ENCODE measurements around the gene NUDCD2.

DNA sequence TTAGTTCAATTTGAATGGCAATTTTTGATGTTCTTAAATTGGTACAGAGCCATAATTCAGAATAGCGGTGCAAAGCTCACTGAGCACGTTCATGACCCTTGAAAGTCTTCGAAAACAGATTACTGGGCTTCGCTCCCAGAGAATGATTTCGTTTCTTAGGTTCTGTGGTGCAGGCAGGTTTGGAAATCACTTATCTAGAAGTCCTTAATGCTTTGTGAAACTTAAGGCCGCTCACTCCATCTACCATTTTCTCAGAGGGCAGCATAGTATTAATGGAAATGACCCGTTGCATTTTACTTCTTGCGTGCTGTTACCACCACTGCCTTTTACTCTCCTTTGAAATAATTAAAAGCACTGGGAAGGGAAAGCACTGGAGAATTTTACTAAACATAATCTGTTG is 42.6 kb upstream of the NUDCD2 start:
- TF ChIP-seq FOXP1 (CRISPR knock-in tag; IDR thresholded peaks at IDR 0.05) = no peak
- no peak for TF ChIP-seq POLR2A (conservative IDR thresholded peaks at IDR 0.05)
- no peak for TF ChIP-seq ZFX (CRISPR knock-in tag; IDR thresholded peaks at IDR 0.05)
- TF ChIP-seq CBX2 (IDR thresholded peaks at IDR 0.05; ENCODE audit: insufficient read depth, low read length, poor library complexity, severe bottlenecking) = no peak
- no peak for TF ChIP-seq KDM1A (IDR thresholded peaks at IDR 0.05)
- no peak for TF ChIP-seq EP300 (IDR thresholded peaks at IDR 0.05; ENCODE audit: low read length)
- TF ChIP-seq FOXA3 (CRISPR knock-in tag; conservative IDR thresholded peaks at IDR 0.05 in 1 of 2, IDR thresholded peaks at IDR 0.05 in 1 of 2) = no peak
- TF ChIP-seq SREBF2 (CRISPR knock-in tag; IDR thresholded peaks at IDR 0.05) = no peak
- TF ChIP-seq SMAD3 (CRISPR knock-in tag; conservative IDR thresholded peaks at IDR 0.05) = no peak
- TF ChIP-seq, protein P1, sequence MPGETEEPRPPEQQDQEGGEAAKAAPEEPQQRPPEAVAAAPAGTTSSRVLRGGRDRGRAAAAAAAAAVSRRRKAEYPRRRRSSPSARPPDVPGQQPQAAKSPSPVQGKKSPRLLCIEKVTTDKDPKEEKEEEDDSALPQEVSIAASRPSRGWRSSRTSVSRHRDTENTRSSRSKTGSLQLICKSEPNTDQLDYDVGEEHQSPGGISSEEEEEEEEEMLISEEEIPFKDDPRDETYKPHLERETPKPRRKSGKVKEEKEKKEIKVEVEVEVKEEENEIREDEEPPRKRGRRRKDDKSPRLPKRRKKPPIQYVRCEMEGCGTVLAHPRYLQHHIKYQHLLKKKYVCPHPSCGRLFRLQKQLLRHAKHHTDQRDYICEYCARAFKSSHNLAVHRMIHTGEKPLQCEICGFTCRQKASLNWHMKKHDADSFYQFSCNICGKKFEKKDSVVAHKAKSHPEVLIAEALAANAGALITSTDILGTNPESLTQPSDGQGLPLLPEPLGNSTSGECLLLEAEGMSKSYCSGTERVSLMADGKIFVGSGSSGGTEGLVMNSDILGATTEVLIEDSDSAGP (CRISPR knock-in tag; IDR thresholded peaks at IDR 0.05) = no peak
- no peak for TF ChIP-seq SIN3A (IDR thresholded peaks at IDR 0.05; ENCODE audit: borderline replicate concordance in 2 of 2, control insufficient read depth in 1 of 2, low read depth in 2 of 2, low read length in 2 of 2)
- TF ChIP-seq KLF10 (CRISPR knock-in tag; IDR thresholded peaks at IDR 0.05) = no peak

Measured in K562 (cell line).